ENCODE results near the gene ELMOD1.
A peak's percentile ranks its signal among the peaks of the same experiment; 100 is the strongest.

ELMOD1 gene

DNA sequence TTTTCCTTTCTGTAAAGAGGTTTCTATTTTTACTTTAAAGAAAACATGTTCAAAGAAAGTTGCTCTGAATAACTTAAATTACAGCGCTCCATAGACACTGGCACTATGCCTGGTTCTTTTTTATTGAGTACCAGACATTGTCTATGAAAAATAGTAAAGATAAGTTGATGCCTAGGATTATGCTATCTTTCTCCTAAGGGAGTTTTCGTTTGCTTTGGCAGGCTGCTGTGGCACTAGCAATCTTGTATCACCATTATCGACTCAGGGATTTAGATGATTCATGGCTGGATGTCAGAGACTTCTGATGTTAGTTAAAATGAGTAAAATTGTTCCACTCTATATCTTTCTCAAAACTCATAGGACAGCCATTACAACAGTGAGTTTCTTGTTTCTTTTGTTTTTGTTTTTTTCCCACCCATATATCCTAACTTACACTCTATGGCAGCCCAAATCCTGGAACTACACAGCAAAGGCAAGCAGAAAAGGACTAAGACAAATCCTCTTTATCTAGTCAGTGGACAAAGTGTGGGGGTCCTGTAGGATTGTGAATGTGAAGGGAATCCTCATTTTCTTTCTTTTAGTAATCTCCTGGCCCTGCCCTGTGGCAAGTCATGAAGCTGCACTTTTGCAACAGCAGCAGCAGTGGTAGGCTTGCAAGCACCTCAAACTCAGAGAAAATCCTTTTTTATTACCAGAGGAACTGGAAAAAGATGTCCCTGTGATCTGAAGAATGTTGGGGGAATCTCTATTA lies 100.2 kb downstream of the ELMOD1 start:
- no peak for DNase-seq

DNA sequence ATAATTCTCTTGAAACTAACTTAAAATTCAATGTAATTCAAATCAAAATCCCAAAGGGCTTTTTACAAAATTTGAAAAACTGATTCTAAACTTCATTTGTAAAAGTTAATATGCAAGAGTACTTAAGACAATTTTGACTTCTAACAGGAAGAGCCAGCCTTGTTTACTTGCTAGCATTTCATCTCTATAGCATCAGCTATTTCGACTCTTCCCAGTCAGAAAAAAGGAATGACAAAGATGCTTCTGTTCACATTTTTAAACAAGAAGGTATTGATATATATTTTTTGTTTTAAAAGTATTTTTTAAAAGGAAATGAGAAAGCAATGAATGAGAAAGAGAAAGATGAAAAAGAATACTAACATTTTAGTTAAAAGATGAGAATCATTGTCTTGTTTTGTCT lies 104.5 kb downstream of the ELMOD1 start:
- DNase-seq = no peak

DNA sequence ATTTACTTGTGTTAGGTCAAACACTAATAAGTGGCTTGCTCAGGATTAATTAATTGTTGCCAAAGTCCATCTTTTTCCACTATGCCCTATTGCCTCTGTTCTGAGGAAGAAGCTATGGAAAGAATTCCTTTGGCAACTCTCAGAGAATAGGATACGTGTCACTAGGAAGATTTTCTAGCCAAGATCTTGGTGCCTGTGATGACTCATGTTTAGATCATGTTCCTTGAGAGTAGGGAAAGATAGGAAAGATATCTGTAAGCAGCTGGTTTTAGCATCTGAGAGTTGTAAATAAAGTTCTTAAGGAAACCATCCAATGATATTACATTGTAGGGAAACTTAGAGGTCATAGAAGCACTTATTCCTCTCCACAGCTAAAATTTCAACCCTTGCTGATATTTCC lies 105.2 kb downstream of the ELMOD1 start:
- no peak for DNase-seq

DNA sequence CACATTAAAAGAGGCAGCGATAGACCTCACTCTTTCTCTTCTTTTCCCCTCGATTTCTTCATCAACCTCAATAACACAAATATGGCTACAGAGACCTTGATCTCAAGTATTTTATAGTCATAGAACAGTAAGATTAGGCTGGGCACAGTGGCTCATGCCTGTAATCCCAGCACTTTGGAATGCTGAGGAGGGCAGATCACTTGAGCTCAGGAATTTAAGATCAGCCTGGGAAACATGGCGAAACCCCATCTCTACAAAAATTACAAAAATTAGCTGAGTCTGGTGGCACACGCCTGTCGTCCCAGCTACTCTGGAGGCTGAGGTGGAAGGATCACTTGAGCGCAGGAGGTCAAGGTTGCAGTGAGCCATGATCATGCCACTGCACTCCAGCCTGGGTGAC lies 106.3 kb downstream of the ELMOD1 start:
- no peak for DNase-seq

DNA sequence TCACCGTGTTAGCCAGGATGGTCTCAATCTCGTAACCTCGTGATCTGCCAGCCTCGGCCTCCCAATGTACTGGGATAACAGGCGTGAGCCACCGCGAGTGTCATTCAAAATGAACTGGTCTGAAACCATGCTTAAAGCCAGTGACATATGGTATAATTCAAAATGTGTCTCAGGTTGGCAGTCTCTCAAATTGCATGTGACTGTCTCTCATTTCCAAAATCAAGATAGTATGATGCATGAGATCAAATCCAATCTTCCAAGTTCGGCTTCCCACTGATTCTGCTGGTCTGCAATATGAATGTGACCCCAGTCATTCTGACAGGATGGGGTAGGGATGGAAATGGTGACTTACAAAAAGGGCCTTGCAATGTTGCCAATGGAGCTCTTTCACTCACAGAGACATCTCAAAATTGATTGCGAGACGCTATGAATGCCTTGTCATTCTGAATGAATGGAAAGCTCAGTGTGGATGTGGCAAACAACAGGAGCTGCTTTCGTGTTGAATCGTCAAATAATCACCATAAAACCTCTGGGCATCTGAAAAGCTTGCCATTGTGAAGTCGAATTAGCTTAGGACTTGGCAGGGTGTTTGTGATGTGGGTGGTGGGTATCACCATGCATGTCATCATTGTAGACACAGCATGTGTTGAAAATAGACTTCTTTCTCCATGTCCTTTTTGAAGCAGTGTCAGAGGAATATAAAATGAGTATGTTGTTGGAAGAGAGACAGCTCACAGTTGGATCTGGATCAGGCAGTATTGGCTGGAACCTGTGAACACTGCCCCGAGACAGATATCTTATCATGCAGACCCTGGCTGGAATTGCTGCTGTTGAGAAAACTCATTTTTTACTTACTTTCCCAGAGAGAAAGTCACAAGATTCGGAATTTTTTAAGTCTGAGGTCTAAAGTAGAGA lies 108.7 kb downstream of the ELMOD1 start:
- no peak for DNase-seq

DNA sequence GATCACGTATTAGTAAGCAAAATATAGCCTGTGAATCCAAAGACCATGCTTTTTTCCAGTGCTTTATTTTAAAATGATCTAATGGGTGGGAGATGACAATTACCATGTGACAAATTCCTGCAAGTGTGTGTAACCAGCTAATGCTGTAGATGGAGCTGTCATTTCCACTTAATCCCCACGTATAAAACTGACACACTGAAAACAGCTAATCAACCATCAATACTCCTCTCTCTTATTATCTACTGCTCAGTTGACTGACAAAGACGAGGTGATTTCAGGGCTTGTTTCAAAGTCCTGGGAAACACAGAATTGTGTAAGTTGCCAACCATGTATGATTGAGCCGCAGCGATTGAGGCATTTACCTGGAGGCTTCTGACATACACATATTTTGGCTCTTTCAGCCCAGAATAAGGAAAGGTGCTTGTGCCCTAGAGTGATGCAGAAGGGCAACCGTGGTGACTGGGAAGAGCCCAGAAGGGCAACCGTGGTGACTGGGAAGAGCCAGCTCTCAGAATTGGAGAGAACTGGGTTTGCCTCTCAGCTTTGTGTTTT lies 111.2 kb downstream of the ELMOD1 start:
- no peak for DNase-seq

DNA sequence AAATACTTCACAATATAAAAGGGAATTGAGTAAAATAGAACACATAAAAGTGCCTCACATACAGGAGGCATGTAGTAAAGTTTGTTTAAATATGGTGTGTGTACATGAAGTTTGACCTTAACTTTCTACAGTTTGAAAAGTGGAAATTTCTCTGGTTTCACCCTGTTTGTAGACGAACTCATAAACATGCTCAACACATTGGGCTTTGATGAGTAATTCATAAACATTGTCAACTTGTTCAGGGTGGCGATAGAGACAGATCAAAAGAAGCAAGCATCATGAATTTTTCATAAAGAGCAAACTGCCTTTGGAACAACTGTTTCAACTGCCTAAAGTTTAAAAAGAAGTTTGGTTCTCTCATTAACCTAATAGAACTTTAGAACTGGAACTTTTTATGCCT lies 111.8 kb downstream of the ELMOD1 start:
- DNase-seq = no peak

DNA sequence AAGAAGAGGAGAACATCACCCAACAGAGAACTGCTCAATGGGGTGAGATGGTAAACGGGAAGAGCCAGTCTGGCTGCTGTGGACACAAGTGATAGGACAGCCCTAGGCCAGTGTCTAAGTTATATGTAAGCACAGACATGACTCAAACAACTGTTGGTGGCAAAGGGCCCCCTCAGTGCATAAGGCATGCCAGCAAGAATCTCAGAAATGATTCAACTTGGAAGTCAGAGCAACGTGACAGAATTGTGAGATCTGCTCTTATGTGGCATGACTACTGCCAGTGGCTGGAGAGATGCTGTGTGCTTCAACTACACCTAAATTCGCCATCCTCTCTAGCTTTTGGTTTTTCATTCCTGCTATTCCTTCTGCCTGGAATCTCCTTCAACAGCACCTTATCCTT lies 113.5 kb downstream of the ELMOD1 start:
- no peak for DNase-seq

DNA sequence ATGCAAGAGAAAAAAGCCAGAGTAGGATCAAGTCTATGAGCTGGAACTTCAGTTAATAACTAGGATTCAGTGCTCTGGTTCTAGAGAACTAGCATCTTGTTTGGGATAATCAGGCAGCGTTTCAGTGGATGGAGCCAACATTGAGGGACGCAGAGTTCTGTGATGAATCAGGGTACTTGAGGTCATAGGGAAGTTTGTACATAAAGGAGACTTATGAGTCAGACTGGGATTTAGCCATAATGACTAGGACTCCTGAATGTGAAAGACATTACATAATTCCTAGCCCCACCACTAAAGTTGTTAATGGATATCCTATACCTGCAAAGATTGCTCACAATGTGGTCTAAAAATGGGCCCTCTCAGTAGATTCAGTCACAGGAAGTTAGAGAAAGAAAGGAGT lies 114.1 kb downstream of the ELMOD1 start:
- DNase-seq = no peak

DNA sequence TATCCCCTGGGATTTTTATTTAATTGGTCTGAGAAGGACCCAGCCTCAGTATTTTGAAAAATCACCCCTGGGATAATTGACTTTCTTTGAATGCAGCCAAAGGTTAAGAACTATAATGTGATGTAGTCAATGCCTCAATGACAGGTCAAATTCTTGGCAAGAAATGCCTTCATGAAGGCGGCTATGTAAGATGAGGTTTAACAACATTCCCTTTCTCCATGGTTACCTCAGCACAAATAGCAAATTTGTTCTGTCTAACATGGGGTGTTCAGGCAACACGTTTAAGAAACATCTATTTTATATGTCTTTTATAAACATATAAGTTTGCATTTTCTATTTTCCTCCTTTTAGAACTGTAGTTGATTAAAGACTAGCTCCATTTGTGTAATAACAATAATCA lies 115.6 kb downstream of the ELMOD1 start:
- no peak for DNase-seq

DNA sequence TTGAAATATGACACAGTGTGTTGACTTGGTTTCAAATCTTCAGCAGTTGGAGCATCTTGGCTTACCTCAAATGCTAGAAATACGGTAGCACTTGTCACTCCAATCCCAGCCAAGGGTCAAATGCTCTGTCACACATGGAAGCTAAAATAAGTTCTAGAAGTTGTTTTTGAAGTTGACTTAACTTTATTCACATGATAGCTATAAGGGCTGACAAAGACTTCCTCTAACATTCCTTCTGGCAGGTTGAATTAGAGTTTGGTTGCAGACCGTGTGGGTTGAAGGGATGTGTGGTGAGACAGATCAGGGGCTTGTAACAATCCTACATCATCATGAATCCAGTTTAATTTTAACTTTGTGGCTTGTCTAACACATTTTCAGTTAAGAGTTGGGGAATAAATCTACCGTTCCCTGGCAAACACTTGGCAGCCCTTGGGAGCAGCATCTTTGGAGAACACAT lies 116.3 kb downstream of the ELMOD1 start:
- no peak for DNase-seq

DNA sequence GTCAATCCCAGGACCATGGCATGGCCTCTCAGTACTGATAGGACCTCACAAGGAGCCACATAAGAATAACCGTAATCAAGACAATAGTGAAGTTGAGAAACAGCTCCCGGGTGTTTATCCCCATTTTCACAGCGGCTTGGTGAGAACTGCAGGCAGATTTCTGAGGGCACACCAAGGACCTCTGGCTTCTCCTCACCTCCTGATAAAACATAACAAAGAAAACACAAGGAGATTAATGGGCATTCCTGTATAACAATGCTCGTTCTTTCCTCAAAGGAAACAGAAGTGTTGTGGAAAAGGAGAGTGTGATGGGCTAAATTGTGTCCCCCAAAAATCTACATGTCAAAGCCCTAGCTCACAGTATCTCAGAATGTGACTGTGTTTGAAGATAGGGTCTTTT lies 116.9 kb downstream of the ELMOD1 start:
- DNase-seq = no peak

DNA sequence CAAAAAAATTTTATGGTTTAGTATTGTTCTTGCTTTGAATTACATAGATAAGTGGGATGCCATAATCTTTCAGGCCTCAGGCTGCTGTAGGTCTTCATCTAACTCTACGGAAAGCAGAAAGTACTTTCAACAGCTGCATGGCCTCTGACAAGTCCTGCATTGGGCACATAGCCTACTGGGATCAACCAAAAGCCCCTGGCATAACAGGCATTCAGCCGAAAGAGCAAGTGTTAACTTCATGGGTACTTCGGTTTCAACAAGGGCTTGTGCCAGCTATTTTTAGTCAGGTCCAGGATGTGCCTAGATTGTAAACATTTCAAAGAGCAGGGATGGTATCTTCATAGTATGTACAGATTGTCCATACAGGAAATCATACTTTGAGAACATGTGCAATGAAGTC lies 117.8 kb downstream of the ELMOD1 start:
- DNase-seq = no peak

DNA sequence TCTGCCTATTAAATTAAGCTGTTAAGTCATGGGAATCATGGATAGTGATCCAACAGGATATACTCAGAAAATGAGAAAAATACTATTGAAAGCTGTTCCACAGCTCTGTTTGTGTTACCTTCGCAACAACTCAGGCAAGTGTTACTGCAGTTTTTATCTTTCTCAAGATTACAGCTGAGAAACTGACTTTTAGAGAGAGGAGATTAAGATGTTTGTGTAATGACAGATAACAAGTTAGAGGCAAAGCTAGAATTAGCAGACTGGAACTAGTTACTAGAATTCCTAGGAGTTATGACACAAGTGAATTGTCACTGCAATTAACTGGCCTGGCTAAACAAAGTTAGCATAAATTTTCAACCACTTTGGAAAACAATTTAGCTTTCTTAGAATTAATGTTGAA lies 119.4 kb downstream of the ELMOD1 start:
- DNase-seq = no peak

DNA sequence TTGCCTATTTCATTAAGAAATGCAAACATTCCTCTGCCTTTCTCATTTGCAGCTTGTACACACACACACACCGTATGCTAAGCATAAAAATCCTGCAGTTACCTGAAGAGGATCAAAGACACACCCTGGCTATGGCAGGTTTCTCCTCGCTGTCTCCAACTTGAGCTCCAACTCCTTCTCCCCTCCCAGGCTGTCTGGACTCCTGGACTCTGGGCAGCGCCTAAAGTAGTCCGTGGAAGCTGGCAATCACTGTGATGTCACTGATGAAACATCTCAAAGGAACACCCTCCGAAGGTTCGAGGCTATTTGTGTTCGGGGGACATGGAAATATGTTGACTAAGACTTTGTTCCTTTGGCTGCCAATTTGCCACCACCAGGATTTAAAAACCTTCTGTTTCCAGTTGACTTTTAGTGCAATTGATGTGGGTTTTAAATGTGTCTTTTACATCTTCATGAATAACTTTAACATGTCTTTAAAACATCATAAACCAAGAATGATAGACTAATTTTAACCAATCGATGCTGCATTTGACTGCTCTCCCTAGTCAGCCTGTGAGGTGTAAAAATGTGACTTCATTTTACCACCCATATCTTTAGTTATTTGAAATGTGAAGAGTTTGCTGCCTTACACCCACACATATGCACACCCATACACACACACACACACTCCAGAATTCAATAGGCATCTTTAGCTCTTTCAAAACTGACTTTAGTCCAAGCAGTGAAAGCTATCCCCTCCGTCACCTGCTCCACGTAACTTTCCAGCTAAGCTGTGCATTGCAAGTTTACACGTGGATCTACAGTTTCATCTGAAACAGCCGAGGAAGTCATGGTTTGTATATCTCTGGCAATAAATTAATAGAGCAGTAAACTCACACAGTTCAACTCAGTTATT lies 121.2 kb downstream of the ELMOD1 start, which contains the start of gene SLN:
Gene SLN (minus strand): TSS at position 196 of the 895 bp plus-strand sequence.
- DNase-seq = no peak

DNA sequence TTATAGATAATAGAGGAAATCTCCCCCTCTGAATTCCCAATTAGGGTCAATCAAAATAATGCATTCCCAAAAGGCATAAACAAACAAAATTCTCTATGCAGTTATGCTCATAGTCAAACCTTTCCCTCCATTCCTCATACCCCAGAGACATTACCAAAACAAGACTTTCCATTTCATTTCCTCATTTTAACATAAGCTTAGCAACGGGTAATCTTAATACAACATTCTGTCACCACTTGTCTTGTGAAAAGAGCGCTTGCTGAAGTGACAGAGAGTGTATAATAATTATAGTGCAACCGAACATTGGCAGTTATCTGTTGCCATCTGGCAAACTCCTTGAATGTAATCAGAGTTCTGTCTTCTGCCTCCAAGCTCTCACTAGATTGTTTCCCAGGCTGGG lies 122.1 kb downstream of the ELMOD1 start:
- peak; percentile 11 for DNase-seq

Data from NCI-H82 (cell line).